ENCODE data around the gene NSUN7.

NSUN7 gene

GRCh38 chr4:40723728-40724127, 26.0 kb upstream of the NSUN7 start:
- no peaks in the 10 kb centered on the region for H3K79me2 ChIP-seq (ENCODE audit: insufficient read depth, low read length)
- DNase-seq: no peak
- H3K9me3 ChIP-seq (ENCODE audit: insufficient read depth, low read length, severe bottlenecking): no peaks in the 10 kb centered on the region
- H3K36me3 ChIP-seq (ENCODE audit: insufficient read depth, low read length): no peaks in the 10 kb centered on the region
- H3K4me3 ChIP-seq (ENCODE audit: low read depth in 1 of 2, low read length in 2 of 2): no peak overlapping the region
- no peak for TF ChIP-seq EZH2 (IDR thresholded peaks at IDR 0.05; ENCODE audit: borderline replicate concordance, low read depth, low read length, severe bottlenecking)
- TF ChIP-seq CTCF (IDR thresholded peaks at IDR 0.05; ENCODE audit: borderline replicate concordance, extremely low read depth, low read length, poor library complexity, severe bottlenecking): no peak
- no peaks in the 10 kb centered on the region for H4K20me1 ChIP-seq (ENCODE audit: insufficient read depth, low read length)
- H3K9ac ChIP-seq (ENCODE audit: low read depth, low read length): no peak overlapping the region
- H3K27ac ChIP-seq (ENCODE audit: low read length): no peak overlapping the region
- H3K27me3 ChIP-seq (ENCODE audit: insufficient read depth, low read length, poor library complexity): no peaks in the 10 kb centered on the region
- no peak overlapping the region for H2AFZ ChIP-seq (ENCODE audit: low read depth, low read length)
- no peak overlapping the region for H3K4me2 ChIP-seq (ENCODE audit: insufficient read depth, low read length)
- H3K4me1 ChIP-seq (ENCODE audit: insufficient read depth, low read length): 0 out of 2 replicates have a peak, but pooled peaks cover 3% of the 10 kb centered on the region
- no peak for ATAC-seq (ENCODE audit: insufficient read depth, low read depth)

GRCh38 chr4:40728333-40728732, 21.4 kb upstream of the NSUN7 start:
- Histone ChIP-seq H3K4me3 (ENCODE audit: low read depth in 1 of 2, low read length in 2 of 2) (no peak overlapping the region), H2AFZ (ENCODE audit: low read depth, low read length) (no peak overlapping the region), H3K4me2 (ENCODE audit: insufficient read depth, low read length) (no peak overlapping the region), H4K20me1 (ENCODE audit: insufficient read depth, low read length) (no peaks in the 10 kb centered on the region), H3K27ac (ENCODE audit: low read length) (no peak overlapping the region), H3K4me1 (ENCODE audit: insufficient read depth, low read length) (no peaks in the 10 kb centered on the region), H3K27me3 (ENCODE audit: insufficient read depth, low read length, poor library complexity) (no peaks in the 10 kb centered on the region), H3K9me3 (ENCODE audit: insufficient read depth, low read length, severe bottlenecking) (no peaks in the 10 kb centered on the region), H3K9ac (ENCODE audit: low read depth, low read length) (no peak overlapping the region), H3K36me3 (ENCODE audit: insufficient read depth, low read length) (no peaks in the 10 kb centered on the region), H3K79me2 (ENCODE audit: insufficient read depth, low read length) (no peaks in the 10 kb centered on the region)
- ATAC-seq (ENCODE audit: insufficient read depth, low read depth): no peak
- DNase-seq: no peak
- TF ChIP-seq EZH2 (IDR thresholded peaks at IDR 0.05; ENCODE audit: borderline replicate concordance, low read depth, low read length, severe bottlenecking): no peak

GRCh38 chr4:40729555-40729954, 20.2 kb upstream of the NSUN7 start:
- H3K4me1 ChIP-seq (ENCODE audit: insufficient read depth, low read length): no peaks in the 10 kb centered on the region
- no peaks in the 10 kb centered on the region for H3K79me2 ChIP-seq (ENCODE audit: insufficient read depth, low read length)
- no peak overlapping the region for H3K27ac ChIP-seq (ENCODE audit: low read length)
- no peaks in the 10 kb centered on the region for H3K9me3 ChIP-seq (ENCODE audit: insufficient read depth, low read length, severe bottlenecking)
- DNase-seq: no peak
- no peaks in the 10 kb centered on the region for H3K36me3 ChIP-seq (ENCODE audit: insufficient read depth, low read length)
- no peak overlapping the region for H2AFZ ChIP-seq (ENCODE audit: low read depth, low read length)
- ATAC-seq (ENCODE audit: insufficient read depth, low read depth): no peak
- no peak overlapping the region for H3K9ac ChIP-seq (ENCODE audit: low read depth, low read length)
- TF ChIP-seq EZH2 (IDR thresholded peaks at IDR 0.05; ENCODE audit: borderline replicate concordance, low read depth, low read length, severe bottlenecking) (no peak), CTCF (IDR thresholded peaks at IDR 0.05; ENCODE audit: borderline replicate concordance, extremely low read depth, low read length, poor library complexity, severe bottlenecking) (no peak)
- no peaks in the 10 kb centered on the region for H4K20me1 ChIP-seq (ENCODE audit: insufficient read depth, low read length)
- no peaks in the 10 kb centered on the region for H3K27me3 ChIP-seq (ENCODE audit: insufficient read depth, low read length, poor library complexity)
- no peak overlapping the region for H3K4me3 ChIP-seq (ENCODE audit: low read depth in 1 of 2, low read length in 2 of 2)
- H3K4me2 ChIP-seq (ENCODE audit: insufficient read depth, low read length): no peak overlapping the region

GRCh38 chr4:40730091-40730679, 19.6 kb upstream of the NSUN7 start:
- H2AFZ ChIP-seq (ENCODE audit: low read depth, low read length): no peak overlapping the region
- H3K4me1 ChIP-seq (ENCODE audit: insufficient read depth, low read length): no peaks in the 10 kb centered on the region
- ATAC-seq (ENCODE audit: insufficient read depth, low read depth): no peak
- no peaks in the 10 kb centered on the region for H4K20me1 ChIP-seq (ENCODE audit: insufficient read depth, low read length)
- no peak overlapping the region for H3K4me3 ChIP-seq (ENCODE audit: low read depth in 1 of 2, low read length in 2 of 2)
- no peak overlapping the region for H3K9ac ChIP-seq (ENCODE audit: low read depth, low read length)
- H3K79me2 ChIP-seq (ENCODE audit: insufficient read depth, low read length): no peaks in the 10 kb centered on the region
- H3K4me2 ChIP-seq (ENCODE audit: insufficient read depth, low read length): no peak overlapping the region
- no peaks in the 10 kb centered on the region for H3K36me3 ChIP-seq (ENCODE audit: insufficient read depth, low read length)
- no peak for DNase-seq
- no peak overlapping the region for H3K27ac ChIP-seq (ENCODE audit: low read length)
- H3K9me3 ChIP-seq (ENCODE audit: insufficient read depth, low read length, severe bottlenecking): no peaks in the 10 kb centered on the region
- TF ChIP-seq CTCF (IDR thresholded peaks at IDR 0.05; ENCODE audit: borderline replicate concordance, extremely low read depth, low read length, poor library complexity, severe bottlenecking) (no peak), EZH2 (IDR thresholded peaks at IDR 0.05; ENCODE audit: borderline replicate concordance, low read depth, low read length, severe bottlenecking) (no peak)
- no peaks in the 10 kb centered on the region for H3K27me3 ChIP-seq (ENCODE audit: insufficient read depth, low read length, poor library complexity)
